ENCODE measurements around the gene NXPE4. TPM values are rescaled to one million over a fixed set of nuclear protein-coding genes. Genes with fewer than 3 reads are reported as not detected.
"Not testable (repeated sequence)": the region's sequence is repeated elsewhere in the genome, so short reads cannot be mapped to it uniquely, and the experiment has no call there.

NXPE4 gene
- total RNA-seq, 1 donor from 2014 or later, result not detected

- no peak overlapping the region for H3K4me3 Mint-ChIP-seq (ENCODE audit: unreplicated experiment)
- H3K27me3 Mint-ChIP-seq (ENCODE audit: unreplicated experiment), result no peaks in the 10 kb centered on the region
- H3K36me3 Mint-ChIP-seq (ENCODE audit: unreplicated experiment), result no peaks in the 10 kb centered on the region
- peak; percentile 21 for DNase-seq (ENCODE audit: extremely low spot score, unreplicated experiment)
- no peak for TF ChIP-seq CTCF (IDR thresholded peaks at IDR 0.05)
- peaks cover 17% of the 10 kb centered on the region for H3K9me3 Mint-ChIP-seq (ENCODE audit: unreplicated experiment)
- H3K27ac Mint-ChIP-seq (ENCODE audit: unreplicated experiment), result no peak overlapping the region
- no peaks in the 10 kb centered on the region for H3K4me1 Mint-ChIP-seq (ENCODE audit: unreplicated experiment)
Observed at GRCh38 chr11:114607753-114608459, 12.3 kb upstream of the NXPE4 start.

DNA sequence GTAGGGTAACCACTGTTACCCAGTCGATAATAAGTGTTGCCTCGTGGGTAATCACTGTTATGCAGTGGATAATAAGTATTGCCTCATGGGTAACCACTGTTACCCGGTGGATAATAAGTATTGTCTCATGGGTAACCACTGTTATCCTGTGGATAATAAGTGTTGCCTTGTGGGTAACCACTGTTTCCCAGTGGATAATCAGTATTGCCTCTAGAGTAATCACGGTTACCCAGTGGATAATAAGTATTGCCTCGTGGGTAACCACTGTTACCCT, 11.2 kb upstream of the NXPE4 start:
- H3K36me3 Mint-ChIP-seq (ENCODE audit: unreplicated experiment); DNase-seq (ENCODE audit: extremely low spot score, unreplicated experiment); H3K27me3 Mint-ChIP-seq (ENCODE audit: unreplicated experiment); H3K27ac Mint-ChIP-seq (ENCODE audit: unreplicated experiment); H3K4me3 Mint-ChIP-seq (ENCODE audit: unreplicated experiment); H3K4me1 Mint-ChIP-seq (ENCODE audit: unreplicated experiment): not testable (repeated sequence)
- H3K9me3 Mint-ChIP-seq (ENCODE audit: unreplicated experiment), result peaks cover 17% of the 10 kb centered on the region

- Mint-ChIP-seq H3K27me3 (ENCODE audit: unreplicated experiment) (no peaks in the 10 kb centered on the region), H3K27ac (ENCODE audit: unreplicated experiment) (no peak overlapping the region), H3K9me3 (ENCODE audit: unreplicated experiment) (peaks cover 17% of the 10 kb centered on the region), H3K4me3 (ENCODE audit: unreplicated experiment) (no peak overlapping the region), H3K36me3 (ENCODE audit: unreplicated experiment) (no peaks in the 10 kb centered on the region), H3K4me1 (ENCODE audit: unreplicated experiment) (no peaks in the 10 kb centered on the region)
- no peak for TF ChIP-seq CTCF (IDR thresholded peaks at IDR 0.05)
- peak; percentile 13 for DNase-seq (ENCODE audit: extremely low spot score, unreplicated experiment)
Observed at GRCh38 chr11:114606003-114606801, 10.6 kb upstream of the NXPE4 start.

DNA sequence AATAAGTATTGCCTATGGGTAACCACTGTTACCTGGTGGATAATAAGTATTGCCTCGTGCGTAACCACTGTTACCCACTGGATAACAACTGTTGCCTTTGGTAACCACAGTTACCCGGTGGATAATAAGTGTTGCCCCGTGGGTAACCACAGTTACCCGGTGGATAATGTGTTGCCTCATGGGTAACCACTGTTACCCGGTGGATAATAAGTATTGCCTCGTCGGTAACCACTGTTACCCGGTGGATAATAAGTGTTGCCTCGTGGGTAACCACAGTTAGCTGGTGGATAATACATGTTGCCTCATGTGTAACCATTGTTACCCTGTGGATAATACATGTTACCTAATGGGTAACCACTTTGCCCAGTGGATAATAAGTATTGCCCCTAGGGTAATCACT, 9.8 kb upstream of the NXPE4 start:
- no peak for TF ChIP-seq CTCF (IDR thresholded peaks at IDR 0.05)
- DNase-seq (ENCODE audit: extremely low spot score, unreplicated experiment), result no peak
- peaks cover 13% of the 10 kb centered on the region for H3K9me3 Mint-ChIP-seq (ENCODE audit: unreplicated experiment)
- no peaks in the 10 kb centered on the region for H3K27me3 Mint-ChIP-seq (ENCODE audit: unreplicated experiment)
- no peak overlapping the region for H3K27ac Mint-ChIP-seq (ENCODE audit: unreplicated experiment)
- H3K4me1 Mint-ChIP-seq (ENCODE audit: unreplicated experiment), result no peaks in the 10 kb centered on the region
- H3K4me3 Mint-ChIP-seq (ENCODE audit: unreplicated experiment), result no peak overlapping the region
- H3K36me3 Mint-ChIP-seq (ENCODE audit: unreplicated experiment), result no peaks in the 10 kb centered on the region

GRCh38 chr11:114604886-114605285, 9.3 kb upstream of the NXPE4 start:
- H3K9me3 Mint-ChIP-seq (ENCODE audit: unreplicated experiment), result peaks cover 13% of the 10 kb centered on the region
- no peaks in the 10 kb centered on the region for H3K27me3 Mint-ChIP-seq (ENCODE audit: unreplicated experiment)
- no peak overlapping the region for H3K27ac Mint-ChIP-seq (ENCODE audit: unreplicated experiment)
- H3K4me1 Mint-ChIP-seq (ENCODE audit: unreplicated experiment), result no peaks in the 10 kb centered on the region
- no peaks in the 10 kb centered on the region for H3K36me3 Mint-ChIP-seq (ENCODE audit: unreplicated experiment)
- TF ChIP-seq CTCF (IDR thresholded peaks at IDR 0.05), result no peak
- no peak for DNase-seq (ENCODE audit: extremely low spot score, unreplicated experiment)
- no peak overlapping the region for H3K4me3 Mint-ChIP-seq (ENCODE audit: unreplicated experiment)
